Loucy (cell line): ENCODE measurements around the gene WDR26.
"Not testable (repeated sequence)": the region's sequence is repeated elsewhere in the genome, so short reads cannot be mapped to it uniquely, and the experiment has no call there.

ENCODE experiments used
- CTCF ChIP-seq: fragments of 200-600 bp; sonication (generic); conservative IDR thresholded peaks from 2 replicates; pipeline ENCODE4 v1.5.1; 2014; ENCODE audit warnings: mild to moderate bottlenecking, antibody characterized with exemption, low read length
- EZH2phosphoT487 ChIP-seq: fragments of 200-600 bp; IDR thresholded peaks from 2 replicates; pipeline ENCODE4 v1.6.1; 2018; ENCODE audit warnings: antibody characterized with exemption, mild to moderate bottlenecking, moderate library complexity, borderline replicate concordance

- TF ChIP-seq CTCF, EZH2phosphoT487: not testable (repeated sequence)
Observed at GRCh38 chr1:224352436-224353085, 82.0 kb downstream of the WDR26 start.
